ENCODE measurements around the gene TMEM218.
"Not testable (repeated sequence)": the region's sequence is repeated elsewhere in the genome, so short reads cannot be mapped to it uniquely, and the experiment has no call there.

The TMEM218 gene

DNA sequence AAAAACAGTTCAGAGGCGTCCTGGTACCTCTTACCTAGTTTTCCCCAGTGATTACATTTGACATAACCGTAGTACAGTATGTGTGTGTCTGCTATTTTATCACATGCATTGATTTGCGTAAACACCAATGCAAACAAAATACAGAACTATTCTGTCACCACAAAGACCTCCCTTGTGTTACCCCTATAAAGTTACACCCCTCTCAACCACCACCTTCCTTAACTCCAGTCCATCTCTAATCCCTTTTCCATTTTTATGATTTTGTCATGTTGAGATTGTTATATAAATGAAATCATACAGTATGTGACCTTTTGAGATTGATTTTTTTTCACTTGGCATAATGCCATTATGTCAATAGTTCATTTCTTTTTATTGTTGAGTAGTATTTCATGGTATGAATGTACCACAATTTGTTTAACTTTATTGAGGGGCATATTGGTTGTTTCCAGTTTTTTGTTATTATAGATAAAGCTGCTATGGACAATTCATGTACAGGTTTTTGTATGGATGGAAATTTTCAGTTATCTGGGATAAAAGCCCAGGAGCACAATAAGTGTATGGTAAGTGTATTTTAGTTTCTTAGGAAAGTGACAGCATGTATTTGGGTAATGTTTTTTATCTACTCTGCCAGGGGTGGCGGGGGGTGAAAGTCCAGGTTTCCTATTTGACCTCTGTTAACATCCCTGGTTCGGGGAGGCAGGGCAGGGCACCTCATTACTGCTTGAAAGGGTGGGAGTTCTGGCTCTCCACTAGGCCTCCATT is 54.3 kb downstream of the TMEM218 start:
- DNase-seq (ENCODE audit: low spot score) (no peak), FAIRE-seq (no peak)

DNA sequence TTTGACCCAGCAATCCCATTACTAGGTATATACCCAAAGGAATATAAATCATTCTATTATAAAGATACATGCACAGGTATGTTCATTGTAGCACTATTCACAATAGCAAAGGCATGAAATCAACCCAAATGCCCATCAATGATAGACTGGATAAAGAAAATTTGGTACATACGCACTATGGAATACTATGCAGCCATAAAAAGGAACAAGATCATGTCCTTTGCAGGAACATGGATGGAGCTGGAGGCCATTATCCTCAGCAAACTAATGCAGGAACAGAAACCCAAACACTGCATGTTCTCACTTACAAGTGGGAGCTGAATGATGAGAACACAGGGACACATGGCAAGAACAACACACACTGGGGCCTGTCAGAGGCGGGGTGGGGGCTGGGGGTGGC is 55.3 kb downstream of the TMEM218 start:
- DNase-seq (ENCODE audit: low spot score); FAIRE-seq: not testable (repeated sequence)

DNA sequence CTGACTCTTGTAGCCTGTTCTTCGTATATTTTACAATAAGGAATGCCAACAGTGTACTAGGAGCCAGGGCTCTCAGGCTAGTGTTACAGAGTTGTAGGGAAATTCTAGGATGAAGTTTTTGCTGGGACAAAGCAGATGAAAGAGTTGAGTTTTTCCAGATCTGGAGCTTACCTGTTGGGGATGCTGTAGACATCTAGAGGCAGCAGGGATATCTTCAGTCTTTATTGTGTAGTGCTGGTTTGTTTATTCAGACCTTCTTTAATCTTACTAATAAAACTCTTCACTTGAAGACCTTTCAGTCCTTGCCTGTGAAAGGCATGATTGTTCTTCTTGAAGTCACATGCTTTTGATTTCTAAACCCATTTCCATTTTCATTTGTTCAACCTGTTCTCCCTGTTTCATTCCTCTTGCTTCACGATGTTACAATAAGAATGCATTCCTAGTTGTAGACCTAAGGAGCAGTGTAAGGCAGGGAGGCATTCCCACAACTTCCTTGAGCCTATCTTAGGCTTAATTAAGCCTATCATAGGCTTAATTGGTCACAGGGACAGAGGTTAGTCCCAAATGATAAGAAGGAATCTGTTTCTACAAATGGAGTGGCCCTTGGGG is 56.2 kb downstream of the TMEM218 start:
- FAIRE-seq: no peak

DNA sequence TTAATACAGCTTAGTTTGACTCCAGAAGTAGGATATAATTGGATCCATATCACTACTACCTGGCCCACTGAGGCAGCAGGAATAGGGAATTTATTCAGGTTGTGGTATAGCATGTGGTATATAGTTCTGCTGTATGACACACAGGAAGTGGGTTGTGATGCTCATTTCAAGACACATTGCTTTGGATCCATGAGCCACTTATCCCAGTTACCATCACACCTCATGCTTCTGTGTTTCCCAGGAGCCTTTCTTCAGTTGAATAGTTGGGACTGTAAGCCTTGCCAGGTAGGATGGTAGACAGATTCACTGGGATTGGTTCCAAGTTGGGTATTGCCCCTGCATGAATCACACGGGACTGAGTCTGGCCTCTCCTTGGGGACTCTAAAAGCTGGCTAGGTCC is 58.3 kb downstream of the TMEM218 start:
- DNase-seq (ENCODE audit: low spot score): peak; percentile 29
- no peak for FAIRE-seq

More for the DNA sequence above, 56.2 kb downstream of the TMEM218 start:
- no peak for DNase-seq (ENCODE audit: low spot score)

DNA sequence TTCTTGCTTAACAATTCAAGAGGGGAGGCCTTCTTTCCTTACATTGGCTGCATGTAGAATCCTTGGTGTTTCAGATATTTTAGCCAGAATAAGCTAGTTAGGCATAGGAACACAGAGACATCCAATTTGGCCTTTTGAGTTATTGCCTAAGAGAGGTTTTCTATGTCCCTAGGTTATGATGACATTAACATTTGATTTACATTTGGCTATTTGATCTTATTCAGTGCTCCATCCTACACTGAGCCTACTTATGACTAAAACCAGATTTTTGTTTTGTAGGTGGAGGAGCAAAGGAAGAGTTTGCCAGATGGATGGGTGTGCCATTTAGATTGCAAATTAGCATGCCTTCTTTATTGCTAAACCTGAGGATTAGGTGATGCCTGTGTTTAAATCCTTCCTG is 59.4 kb downstream of the TMEM218 start:
- FAIRE-seq: no peak

DNA sequence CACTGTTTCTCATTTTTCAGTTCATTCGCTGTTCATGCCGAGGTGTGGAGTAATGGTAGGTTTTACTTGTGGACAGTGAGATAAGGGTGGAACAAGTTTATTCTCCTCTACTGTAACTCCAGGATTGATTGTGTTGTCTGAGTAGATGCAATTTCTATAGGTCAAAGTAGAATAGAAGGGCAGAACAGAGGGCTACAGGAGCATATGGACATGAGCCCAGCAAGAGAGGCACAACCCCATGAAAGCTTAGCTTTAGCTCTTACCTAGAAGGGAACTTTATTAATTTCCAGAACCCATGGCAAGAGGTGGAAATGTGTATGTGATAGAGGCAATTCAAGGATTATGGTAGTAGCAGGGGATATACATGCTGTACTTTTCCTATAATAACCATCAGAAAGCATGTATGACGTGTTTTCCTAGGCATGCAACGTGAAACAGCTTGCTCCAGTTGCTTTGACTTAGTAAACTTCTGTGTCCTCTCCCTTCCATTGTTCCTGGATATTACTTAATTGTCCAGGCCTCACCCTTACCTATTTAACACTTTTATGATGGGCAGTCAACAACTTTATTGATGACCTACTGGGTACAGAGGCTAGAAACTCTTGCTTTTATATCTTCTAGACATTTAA is 62.1 kb downstream of the TMEM218 start:
- DNase-seq (ENCODE audit: low spot score): no peak
- FAIRE-seq: no peak

More for the DNA sequence above, 59.4 kb downstream of the TMEM218 start:
- DNase-seq (ENCODE audit: low spot score): no peak
